Astrocyte of the cerebellum (primary cell): ENCODE data around the gene RPL18.
A peak's percentile ranks its signal among the peaks of the same experiment; 100 is the strongest.

Experiments used
- DNase-seq: peaks from one replicate; pipeline ENCODE4 v3.0.0-alpha.2; 2011; ENCODE audit warnings: low read depth
- H3K4me3 ChIP-seq: 2 replicates; pipeline ENCODE4 v1.5.1; 2011; ENCODE audit warnings: mild to moderate bottlenecking, low read depth, low read length, moderate library complexity
- CTCF ChIP-seq: IDR thresholded peaks from 2 replicates; pipeline ENCODE4 v1.5.1; 2012; ENCODE audit warnings: low read length, low read depth, moderate library complexity, mild to moderate bottlenecking; ENCODE audit errors: missing control alignments
- in situ Hi-C: cut with HindIII; loops from 2 replicates; pipeline ENCODE4 v1.10.0; 2017; ENCODE audit warnings: low sequenced_read_pairs

The RPL18 gene

GRCh38 chr19:48614436-48615230 lies 4.3 kb downstream of the RPL18 start, which contains the start of gene FAM83E:
FAM83E (minus strand) TSS chr19:48615076; CDS start chr19:48613372, 1,704 bp downstream.
- DNase-seq: no peak
- in situ Hi-C loops: no loop called here
- TF ChIP-seq CTCF: no peak
- H3K4me3 ChIP-seq: no peak within 1 kb of the TSS

- no peak overlapping the region for H3K4me3 ChIP-seq
- in situ Hi-C loops: no loop called here
- no peak for DNase-seq
- TF ChIP-seq CTCF: no peak
These were observed 5.0 kb downstream of the RPL18 start for GRCh38 chr19:48613852-48614435.

GRCh38 chr19:48613024-48613851 lies 5.7 kb downstream of the RPL18 start:
- no peak for DNase-seq
- in situ Hi-C loops: no loop called here
- no peak for TF ChIP-seq CTCF

GRCh38 chr19:48611872-48612271 lies 7.1 kb downstream of the RPL18 start:
- TF ChIP-seq CTCF: no peak
- no peak overlapping the region for H3K4me3 ChIP-seq
- in situ Hi-C loops: no loop called here
- no peak for DNase-seq

More at GRCh38 chr19:48613024-48613851, 5.7 kb downstream of the RPL18 start:
- H3K4me3 ChIP-seq: no peak overlapping the region

- no peak overlapping the region for H3K4me3 ChIP-seq
- no peak for DNase-seq
- no peak for TF ChIP-seq CTCF
- in situ Hi-C loops: no loop called here
These were observed 9.3 kb downstream of the RPL18 start for GRCh38 chr19:48609571-48610108.

GRCh38 chr19:48608798-48609263 lies 10.1 kb downstream of the RPL18 start:
- no peak for DNase-seq
- in situ Hi-C loops: no loop called here
- H3K4me3 ChIP-seq: no peak overlapping the region
- TF ChIP-seq CTCF: peak; percentile 62
